Measurements from ENCODE around the gene SPAG9. TPM values are rescaled to one million over a fixed set of nuclear protein-coding genes. Genes with fewer than 3 reads are reported as not detected.
"Not testable (repeated sequence)": the region's sequence is repeated elsewhere in the genome, so short reads cannot be mapped to it uniquely, and the experiment has no call there.

SPAG9 gene
- total and polyA plus RNA-seq, 2 experiments from 2014 or later: 12.1 to 66.2 TPM

DNA sequence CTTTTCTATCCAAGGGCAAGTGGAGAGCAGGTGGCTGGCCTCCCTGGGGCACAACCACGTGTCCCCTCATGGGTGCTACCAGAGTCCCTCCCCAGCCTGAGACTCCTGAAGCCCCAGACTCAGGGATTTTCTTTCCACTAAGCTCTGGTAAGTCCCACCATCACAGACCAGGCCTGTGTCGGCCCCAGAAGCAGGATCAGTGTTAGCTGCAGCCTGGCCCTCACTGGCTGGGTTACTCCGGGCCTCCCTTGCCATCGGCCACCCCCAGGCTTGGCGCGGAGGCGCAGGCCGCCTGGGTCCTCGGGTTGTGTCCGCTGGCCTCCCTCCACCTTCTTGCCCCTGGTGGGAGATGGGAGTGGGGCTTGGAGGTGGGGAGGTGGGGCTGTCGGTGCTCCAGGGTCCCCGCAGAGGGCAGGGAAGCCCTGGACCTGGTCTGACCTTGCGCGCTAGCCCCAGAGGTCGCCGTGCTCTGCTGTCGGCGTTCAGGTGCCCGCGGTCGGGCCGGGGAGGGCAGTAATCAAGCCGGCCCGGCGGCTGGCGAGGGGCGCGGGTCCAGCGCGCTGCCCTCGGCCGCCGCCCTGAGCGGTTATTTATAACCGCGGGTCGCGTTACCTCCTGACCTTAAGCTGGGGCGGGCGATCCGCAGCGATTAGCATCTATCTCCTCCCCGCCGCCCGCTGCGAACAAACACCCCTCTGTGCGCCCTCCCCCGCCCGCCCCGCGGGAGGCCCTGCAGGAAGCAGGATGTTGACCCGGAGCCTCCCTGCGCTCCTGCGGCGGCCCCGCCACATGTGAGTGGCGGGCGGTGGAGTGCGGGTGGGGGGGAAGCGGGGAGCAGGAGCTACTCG, 176.4 kb downstream of the SPAG9 start:
- TF ChIP-seq, protein P1, sequence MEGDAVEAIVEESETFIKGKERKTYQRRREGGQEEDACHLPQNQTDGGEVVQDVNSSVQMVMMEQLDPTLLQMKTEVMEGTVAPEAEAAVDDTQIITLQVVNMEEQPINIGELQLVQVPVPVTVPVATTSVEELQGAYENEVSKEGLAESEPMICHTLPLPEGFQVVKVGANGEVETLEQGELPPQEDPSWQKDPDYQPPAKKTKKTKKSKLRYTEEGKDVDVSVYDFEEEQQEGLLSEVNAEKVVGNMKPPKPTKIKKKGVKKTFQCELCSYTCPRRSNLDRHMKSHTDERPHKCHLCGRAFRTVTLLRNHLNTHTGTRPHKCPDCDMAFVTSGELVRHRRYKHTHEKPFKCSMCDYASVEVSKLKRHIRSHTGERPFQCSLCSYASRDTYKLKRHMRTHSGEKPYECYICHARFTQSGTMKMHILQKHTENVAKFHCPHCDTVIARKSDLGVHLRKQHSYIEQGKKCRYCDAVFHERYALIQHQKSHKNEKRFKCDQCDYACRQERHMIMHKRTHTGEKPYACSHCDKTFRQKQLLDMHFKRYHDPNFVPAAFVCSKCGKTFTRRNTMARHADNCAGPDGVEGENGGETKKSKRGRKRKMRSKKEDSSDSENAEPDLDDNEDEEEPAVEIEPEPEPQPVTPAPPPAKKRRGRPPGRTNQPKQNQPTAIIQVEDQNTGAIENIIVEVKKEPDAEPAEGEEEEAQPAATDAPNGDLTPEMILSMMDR (IDR thresholded peaks at IDR 0.05; ENCODE audit: low read depth, low read length): no peak
- no peaks in the 10 kb centered on the region for H3K27me3 ChIP-seq
- peak overlapping the region; percentile 15 for H3K4me3 ChIP-seq
- H3K36me3 ChIP-seq: no peaks in the 10 kb centered on the region
- H3K4me1 ChIP-seq (ENCODE audit: low read depth): peaks cover 54% of the 10 kb centered on the region
- H3K9me3 ChIP-seq (ENCODE audit: low read depth): no peaks in the 10 kb centered on the region
- peak overlapping the region; percentile 90 for H3K27ac ChIP-seq
- DNase-seq (ENCODE audit: low read depth in 1 of 2, low spot score in 1 of 2): peak; percentile 49 to 91

DNA sequence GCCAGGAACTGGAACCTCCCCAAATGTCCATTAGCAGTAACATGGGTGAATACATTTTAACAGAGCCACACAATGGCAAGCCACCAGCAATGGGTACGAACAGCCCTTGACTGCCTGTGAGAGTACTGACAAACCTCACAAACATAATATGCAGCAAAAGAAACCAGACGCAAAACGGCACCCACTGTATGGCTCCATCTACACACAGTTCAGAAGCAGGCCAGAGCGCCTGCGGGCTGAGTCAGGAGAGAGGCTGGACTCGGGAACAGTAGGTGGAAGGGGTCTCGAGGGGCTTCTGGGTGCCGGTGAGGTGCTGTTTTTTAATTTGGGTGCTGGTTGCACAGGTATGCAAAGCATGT, 177.1 kb downstream of the SPAG9 start:
- H3K9me3 ChIP-seq (ENCODE audit: low read depth): no peaks in the 10 kb centered on the region
- H3K4me1 ChIP-seq (ENCODE audit: low read depth): peaks cover 51% of the 10 kb centered on the region
- peak overlapping the region; percentile 90 for H3K27ac ChIP-seq
- TF ChIP-seq, protein P1 (IDR thresholded peaks at IDR 0.05; ENCODE audit: low read depth, low read length): no peak
- H3K4me3 ChIP-seq: no peak overlapping the region
- no peak for DNase-seq (ENCODE audit: low read depth in 1 of 2, low spot score in 1 of 2)
- no peaks in the 10 kb centered on the region for H3K36me3 ChIP-seq
- no peaks in the 10 kb centered on the region for H3K27me3 ChIP-seq

DNA sequence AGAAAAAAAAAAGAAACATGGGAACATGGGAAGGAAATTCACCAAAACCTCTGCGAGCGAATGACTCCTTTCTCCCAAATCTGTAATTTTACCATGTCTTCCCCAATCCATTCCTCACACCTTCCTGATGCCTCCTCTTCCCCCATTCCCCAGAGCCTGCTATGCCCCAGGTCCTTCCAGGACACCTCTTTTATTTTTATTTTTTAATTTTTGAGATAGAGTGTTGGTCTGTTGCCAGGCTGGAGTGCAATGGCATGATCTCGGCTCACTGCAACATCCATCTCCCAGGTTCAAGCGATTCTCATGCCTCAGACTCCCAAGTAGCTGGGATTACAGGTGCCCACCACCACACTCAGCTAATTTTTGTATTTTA, 179.0 kb downstream of the SPAG9 start:
- not testable (repeated sequence) for H3K36me3 ChIP-seq; DNase-seq (ENCODE audit: low read depth in 1 of 2, low spot score in 1 of 2); H3K9me3 ChIP-seq (ENCODE audit: low read depth); H3K27me3 ChIP-seq; H3K27ac ChIP-seq; H3K4me3 ChIP-seq
- peaks cover 42% of the 10 kb centered on the region for H3K4me1 ChIP-seq (ENCODE audit: low read depth)

DNA sequence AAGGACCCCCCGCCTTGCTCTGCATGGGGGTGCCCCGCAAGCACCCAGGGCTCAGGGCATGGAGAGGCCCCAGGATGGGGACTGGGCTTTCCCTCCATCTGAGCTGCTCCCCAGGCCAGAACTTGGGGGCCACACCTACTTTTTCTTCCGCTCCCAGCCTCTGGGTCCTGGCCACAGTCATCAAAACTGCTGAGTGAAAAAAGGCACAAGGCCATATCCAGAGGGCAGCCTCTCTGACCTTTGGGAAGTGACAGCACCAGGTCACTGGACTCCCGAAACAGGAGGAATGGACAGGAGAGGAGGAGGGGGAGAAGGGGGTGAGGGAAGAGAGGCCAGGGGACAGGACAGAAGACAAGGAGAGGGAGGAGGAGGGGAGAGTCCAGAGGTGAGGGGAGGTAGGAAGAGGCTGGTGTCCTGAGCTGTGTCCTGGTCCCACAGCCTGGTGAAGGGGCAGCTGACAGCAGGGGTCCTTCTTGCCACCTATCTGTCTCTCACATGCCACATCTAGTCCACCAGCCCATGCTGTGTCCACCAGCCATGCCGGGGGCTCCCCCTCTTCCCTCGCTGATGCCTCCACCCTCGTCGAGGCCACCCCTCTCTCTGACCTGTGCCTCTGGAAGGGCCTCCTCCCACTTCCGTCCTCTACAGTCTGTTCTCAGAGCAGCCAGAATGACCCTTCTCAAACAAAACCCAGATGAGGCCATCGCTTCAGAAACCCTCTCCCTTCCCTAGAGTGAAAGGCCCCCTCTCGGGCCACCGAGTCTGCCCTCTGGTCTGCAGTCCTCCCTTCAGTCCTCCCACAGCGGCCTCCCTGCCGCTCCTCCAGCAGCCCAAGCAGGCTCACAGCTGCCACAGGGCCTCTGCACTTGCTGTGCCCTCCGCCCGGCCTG, 180.6 kb downstream of the SPAG9 start:
- no peak overlapping the region for H3K27ac ChIP-seq
- TF ChIP-seq, protein P1 (IDR thresholded peaks at IDR 0.05; ENCODE audit: low read depth, low read length): no peak
- no peaks in the 10 kb centered on the region for H3K27me3 ChIP-seq
- no peaks in the 10 kb centered on the region for H3K9me3 ChIP-seq (ENCODE audit: low read depth)
- H3K4me3 ChIP-seq: no peak overlapping the region
- no peaks in the 10 kb centered on the region for H3K36me3 ChIP-seq
- no peak for DNase-seq (ENCODE audit: low read depth in 1 of 2, low spot score in 1 of 2)
- peaks cover 47% of the 10 kb centered on the region for H3K4me1 ChIP-seq (ENCODE audit: low read depth)

DNA sequence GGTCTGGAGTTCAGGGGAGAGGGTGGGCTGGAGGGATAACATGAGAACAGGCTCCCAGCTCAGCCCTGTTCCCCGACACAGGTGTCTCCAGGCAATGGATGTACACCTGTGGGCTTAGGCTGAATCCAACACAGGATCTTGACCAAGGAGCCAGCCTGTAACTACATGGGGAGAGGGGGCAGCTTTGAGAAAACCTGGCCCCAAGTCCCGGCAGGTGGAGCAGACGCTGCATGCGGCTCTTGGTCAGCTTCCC, 181.2 kb downstream of the SPAG9 start:
- no peaks in the 10 kb centered on the region for H3K27me3 ChIP-seq
- TF ChIP-seq, protein P1 (IDR thresholded peaks at IDR 0.05; ENCODE audit: low read depth, low read length): no peak
- no peak overlapping the region for H3K27ac ChIP-seq
- H3K9me3 ChIP-seq (ENCODE audit: low read depth): no peaks in the 10 kb centered on the region
- H3K4me3 ChIP-seq: no peak overlapping the region
- H3K4me1 ChIP-seq (ENCODE audit: low read depth): peaks cover 50% of the 10 kb centered on the region
- DNase-seq (ENCODE audit: low read depth in 1 of 2, low spot score in 1 of 2): no peak
- no peaks in the 10 kb centered on the region for H3K36me3 ChIP-seq
